M059J (cell line): ENCODE measurements around the gene PRXL2B. TPM values are rescaled to one million over a fixed set of nuclear protein-coding genes. Genes with fewer than 3 reads are reported as not detected.
A peak's percentile ranks its signal among the peaks of the same experiment; 100 is the strongest.

ENCODE experiments used
- DNase-seq: peaks from one replicate; pipeline ENCODE4 v3.0.0-alpha.2; 2012; ENCODE audit warnings: low read depth
- total RNA-seq: library from RNA; depleted of rRNA; stranded (reverse); fragments of >200 nt; shearing (Covaris generic); gene quantifications from 2 replicates; pipeline ENCODE4 v1.2.3, GENCODE V29; 2014

PRXL2B gene
- total RNA-seq, 1 experiment from 2014 or later, result 17.2 TPM

- peak; percentile 23 for DNase-seq
Observed at GRCh38 chr1:2585318-2586092, 1.1 kb upstream of the PRXL2B start.

GRCh38 chr1:2587071-2587859 is 688 bp downstream of the PRXL2B start:
- DNase-seq, result peak; percentile 14

GRCh38 chr1:2587860-2588571 is 1.4 kb downstream of the PRXL2B start:
- DNase-seq, result no peak

GRCh38 chr1:2588661-2589430 is 2.3 kb downstream of the PRXL2B start:
- DNase-seq, result no peak

- no peak for DNase-seq
Observed at GRCh38 chr1:2589431-2590232, 3.1 kb downstream of the PRXL2B start.

GRCh38 chr1:2590233-2591141 is 3.9 kb downstream of the PRXL2B start:
- DNase-seq, result no peak

- no peak for DNase-seq
Observed at GRCh38 chr1:2591233-2591580, 4.6 kb downstream of the PRXL2B start.

GRCh38 chr1:2591581-2592261 is 5.1 kb downstream of the PRXL2B start:
- DNase-seq, result no peak

- no peak for DNase-seq
Observed at GRCh38 chr1:2592672-2593071, 6.1 kb downstream of the PRXL2B start.

- DNase-seq, result no peak
Observed at GRCh38 chr1:2593251-2593878, 6.8 kb downstream of the PRXL2B start.

GRCh38 chr1:2594001-2594640 is 7.5 kb downstream of the PRXL2B start:
- peak; percentile 38 for DNase-seq

GRCh38 chr1:2594641-2595131 is 8.1 kb downstream of the PRXL2B start:
- DNase-seq, result no peak

- DNase-seq, result no peak
Observed at GRCh38 chr1:2595261-2595811, 8.8 kb downstream of the PRXL2B start.

GRCh38 chr1:2595812-2596529 is 9.4 kb downstream of the PRXL2B start:
- no peak for DNase-seq

GRCh38 chr1:2596530-2597333 is 10.2 kb downstream of the PRXL2B start:
- DNase-seq, result no peak
